Measurements from ENCODE around the gene PTPN14. TPM values are rescaled to one million over a fixed set of nuclear protein-coding genes. Genes with fewer than 3 reads are reported as not detected.

The PTPN14 gene
- total RNA-seq, 1 donor from 2014 or later, result 71.4 TPM

DNA sequence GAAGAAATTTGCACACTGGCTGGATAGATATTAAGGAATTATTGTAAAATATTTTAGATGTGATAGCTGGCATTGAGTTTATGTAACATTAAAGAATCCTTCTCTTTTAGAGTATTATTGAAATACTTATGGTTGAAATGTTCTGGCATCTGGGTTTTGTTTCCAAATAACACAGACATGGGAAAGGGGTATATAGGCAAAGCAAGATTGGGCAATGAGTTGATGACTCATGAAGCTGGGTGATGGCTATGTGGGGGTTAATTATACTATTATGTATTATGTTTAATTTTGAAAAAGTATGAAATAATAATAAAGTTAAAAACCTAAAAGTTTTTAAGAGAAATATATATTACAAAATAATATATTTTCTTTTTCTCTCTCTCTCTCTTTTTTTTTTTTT, 12.5 kb upstream of the PTPN14 start:
- H3K4me3 Mint-ChIP-seq (ENCODE audit: low read depth), result no peak overlapping the region
- no peaks in the 10 kb centered on the region for H3K36me3 Mint-ChIP-seq (ENCODE audit: low read depth)
- H3K4me1 Mint-ChIP-seq (ENCODE audit: low read depth), result peaks cover 15% of the 10 kb centered on the region
- DNase-seq (ENCODE audit: low spot score), result no peak
- H3K27me3 Mint-ChIP-seq (ENCODE audit: low read depth), result peaks cover 5% of the 10 kb centered on the region
- no peak overlapping the region for H3K27ac Mint-ChIP-seq
- no peaks in the 10 kb centered on the region for H3K9me3 Mint-ChIP-seq
- intact Hi-C loops (cut with micrococcal nuclease), result no loop called here

DNA sequence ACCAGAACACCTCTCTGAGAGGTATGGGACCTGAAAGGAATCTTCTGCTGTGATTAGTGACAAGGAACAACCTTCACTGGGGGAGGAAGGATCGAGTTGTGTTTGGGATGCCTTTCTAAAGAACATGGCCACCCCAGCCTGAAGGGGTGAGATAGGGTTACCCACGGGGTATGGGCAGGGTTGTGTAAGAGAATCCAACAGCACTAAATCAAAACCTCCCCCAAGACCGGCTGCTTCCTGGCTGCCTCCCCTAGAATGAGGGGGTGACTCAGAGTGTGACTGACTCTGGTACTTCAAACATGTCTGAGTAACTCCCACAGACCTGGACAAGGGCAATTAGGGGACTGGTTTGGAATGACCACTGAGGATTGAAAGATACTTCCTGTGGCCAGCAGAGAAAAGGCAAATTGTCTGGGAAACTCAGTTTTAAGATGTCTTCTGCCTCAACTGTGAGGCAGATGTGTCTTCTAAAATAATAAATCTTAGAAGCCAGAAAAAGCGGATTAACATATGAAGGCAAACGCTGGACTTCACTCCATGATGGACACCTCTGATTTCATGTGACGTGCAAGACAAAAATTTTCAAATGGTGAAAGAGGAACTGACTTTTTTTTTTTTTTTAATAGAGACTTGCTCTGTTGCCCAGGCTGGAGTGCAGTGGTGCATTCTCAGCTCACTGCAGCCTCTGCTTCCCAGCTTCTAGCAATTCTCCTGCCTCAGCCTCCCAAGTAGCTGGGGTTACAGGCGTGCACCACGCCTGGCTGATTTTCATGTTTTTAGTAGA, 6.7 kb upstream of the PTPN14 start:
- peaks cover 8% of the 10 kb centered on the region for H3K27me3 Mint-ChIP-seq (ENCODE audit: low read depth)
- no peak overlapping the region for H3K4me3 Mint-ChIP-seq (ENCODE audit: low read depth)
- H3K9me3 Mint-ChIP-seq, result no peaks in the 10 kb centered on the region
- H3K27ac Mint-ChIP-seq, result no peak overlapping the region
- no peak for DNase-seq (ENCODE audit: low spot score)
- H3K4me1 Mint-ChIP-seq (ENCODE audit: low read depth), result peaks cover 13% of the 10 kb centered on the region
- intact Hi-C loops (cut with micrococcal nuclease), result no loop called here
- no peaks in the 10 kb centered on the region for H3K36me3 Mint-ChIP-seq (ENCODE audit: low read depth)

DNA sequence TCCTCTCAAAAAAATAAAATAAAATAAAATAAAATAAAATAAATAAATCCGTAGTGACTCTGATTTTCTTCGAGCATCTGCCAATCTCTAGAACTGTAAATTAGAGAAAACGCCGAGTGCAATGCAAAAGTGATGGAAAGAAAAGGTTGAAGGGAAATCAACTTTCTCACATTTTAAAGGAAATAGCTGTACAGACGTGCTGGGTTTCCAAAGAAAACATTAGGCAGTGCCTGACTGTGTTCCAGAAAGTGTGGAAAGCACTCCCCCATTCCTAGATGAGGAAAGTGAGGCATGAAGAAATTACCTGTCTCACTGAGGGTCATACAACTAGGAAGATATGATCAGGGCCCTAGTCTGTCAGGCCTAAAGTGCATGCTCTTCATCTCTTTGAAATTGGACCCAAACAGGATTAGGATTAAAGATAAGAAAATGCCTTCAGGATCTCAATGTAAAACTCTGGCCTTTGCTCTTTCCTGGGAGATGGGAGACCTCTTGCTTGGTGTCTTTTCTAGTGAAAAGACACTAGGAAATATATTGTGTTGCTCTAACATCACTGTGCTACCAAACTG, 1.8 kb upstream of the PTPN14 start:
- intact Hi-C loops (cut with micrococcal nuclease), result loop anchor here (5.0 kb wide), 1 partner anchor 46 kb away; no protein-coding TSS in a partner anchor
- H3K4me1 Mint-ChIP-seq (ENCODE audit: low read depth), result peaks cover 37% of the 10 kb centered on the region
- peak overlapping the region; percentile 56 for H3K4me3 Mint-ChIP-seq (ENCODE audit: low read depth)

DNA sequence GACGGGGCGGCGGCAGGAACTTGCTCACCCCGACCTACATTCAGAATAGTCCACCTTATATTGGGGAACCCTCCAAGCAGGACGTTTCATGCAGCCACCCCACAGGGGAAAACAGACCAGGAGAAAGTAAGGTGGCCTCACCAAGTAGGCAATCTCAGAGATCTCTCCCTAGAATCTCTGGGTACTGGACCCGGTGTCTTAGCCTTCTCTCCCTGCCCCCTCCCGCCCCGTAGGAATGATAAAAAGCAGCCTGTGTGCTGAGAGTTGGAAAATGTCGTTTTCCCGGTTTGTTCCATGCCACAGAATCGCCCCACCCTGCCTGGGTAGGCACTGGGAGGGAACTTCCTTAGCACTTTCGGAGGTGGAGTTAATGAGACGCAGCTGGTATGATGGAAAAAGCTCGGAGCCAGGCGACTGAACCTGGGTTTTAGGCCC, 789 bp upstream of the PTPN14 start:
- H3K4me1 Mint-ChIP-seq (ENCODE audit: low read depth), result peaks cover 41% of the 10 kb centered on the region
- intact Hi-C loops (cut with micrococcal nuclease), result loop anchor here (5.0 kb wide), 1 partner anchor 45 kb away; no protein-coding TSS in a partner anchor
- H3K9me3 Mint-ChIP-seq, result no peaks in the 10 kb centered on the region
- no peak for DNase-seq (ENCODE audit: low spot score)
- peak overlapping the region; percentile 84 for H3K27ac Mint-ChIP-seq
- peaks cover 4% of the 10 kb centered on the region for H3K27me3 Mint-ChIP-seq (ENCODE audit: low read depth)
- peak overlapping the region; percentile 88 for H3K4me3 Mint-ChIP-seq (ENCODE audit: low read depth)
- peaks cover 14% of the 10 kb centered on the region for H3K36me3 Mint-ChIP-seq (ENCODE audit: low read depth)

More for the DNA sequence above, 1.8 kb upstream of the PTPN14 start:
- Mint-ChIP-seq H3K27ac (no peak overlapping the region), H3K27me3 (ENCODE audit: low read depth) (peaks cover 4% of the 10 kb centered on the region), H3K9me3 (no peaks in the 10 kb centered on the region), H3K36me3 (ENCODE audit: low read depth) (peaks cover 6% of the 10 kb centered on the region)
- no peak for DNase-seq (ENCODE audit: low spot score)

DNA sequence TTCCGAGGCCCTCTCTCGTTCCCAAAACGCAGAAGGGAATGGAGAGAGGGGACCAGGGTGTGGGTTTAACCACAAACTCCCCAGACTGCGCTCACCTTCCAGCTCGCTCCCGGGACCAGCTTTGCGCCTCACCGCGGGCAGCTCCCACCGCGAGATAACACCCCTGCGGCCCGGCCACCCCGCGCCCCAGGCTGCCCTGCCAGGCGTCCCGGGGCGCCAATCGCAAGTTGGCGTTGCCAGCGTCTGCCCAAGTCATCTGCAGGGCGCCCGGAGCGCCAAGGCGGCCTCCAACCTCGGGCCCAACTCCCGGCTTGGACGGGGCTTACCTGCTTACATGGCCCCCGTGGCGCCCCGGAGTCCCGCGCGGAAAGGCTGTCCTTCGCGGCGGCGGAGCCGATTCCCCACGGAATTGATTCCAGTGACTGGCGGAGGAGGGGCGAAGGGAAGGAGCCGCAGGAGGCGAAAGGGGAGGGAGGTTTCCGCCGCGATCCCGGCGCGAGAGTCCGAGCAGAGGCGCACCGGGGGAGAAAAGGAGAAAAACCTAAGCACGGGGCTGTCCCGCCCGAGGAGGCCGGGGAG, 456 bp downstream of the PTPN14 start:
- H3K4me3 Mint-ChIP-seq (ENCODE audit: low read depth), result peak overlapping the region; percentile 93
- H3K27ac Mint-ChIP-seq, result peak overlapping the region; percentile 87
- DNase-seq (ENCODE audit: low spot score), result peak; percentile 17
- H3K27me3 Mint-ChIP-seq (ENCODE audit: low read depth), result peaks cover 1% of the 10 kb centered on the region
- H3K36me3 Mint-ChIP-seq (ENCODE audit: low read depth), result peaks cover 21% of the 10 kb centered on the region
- H3K4me1 Mint-ChIP-seq (ENCODE audit: low read depth), result peaks cover 48% of the 10 kb centered on the region
- H3K9me3 Mint-ChIP-seq, result no peaks in the 10 kb centered on the region
- intact Hi-C loops (cut with micrococcal nuclease), result loop anchor here (2.0 to 5.0 kb wide), 4 partner anchors 34 to 104 kb away; partner anchors contain the start of gene CENPF

DNA sequence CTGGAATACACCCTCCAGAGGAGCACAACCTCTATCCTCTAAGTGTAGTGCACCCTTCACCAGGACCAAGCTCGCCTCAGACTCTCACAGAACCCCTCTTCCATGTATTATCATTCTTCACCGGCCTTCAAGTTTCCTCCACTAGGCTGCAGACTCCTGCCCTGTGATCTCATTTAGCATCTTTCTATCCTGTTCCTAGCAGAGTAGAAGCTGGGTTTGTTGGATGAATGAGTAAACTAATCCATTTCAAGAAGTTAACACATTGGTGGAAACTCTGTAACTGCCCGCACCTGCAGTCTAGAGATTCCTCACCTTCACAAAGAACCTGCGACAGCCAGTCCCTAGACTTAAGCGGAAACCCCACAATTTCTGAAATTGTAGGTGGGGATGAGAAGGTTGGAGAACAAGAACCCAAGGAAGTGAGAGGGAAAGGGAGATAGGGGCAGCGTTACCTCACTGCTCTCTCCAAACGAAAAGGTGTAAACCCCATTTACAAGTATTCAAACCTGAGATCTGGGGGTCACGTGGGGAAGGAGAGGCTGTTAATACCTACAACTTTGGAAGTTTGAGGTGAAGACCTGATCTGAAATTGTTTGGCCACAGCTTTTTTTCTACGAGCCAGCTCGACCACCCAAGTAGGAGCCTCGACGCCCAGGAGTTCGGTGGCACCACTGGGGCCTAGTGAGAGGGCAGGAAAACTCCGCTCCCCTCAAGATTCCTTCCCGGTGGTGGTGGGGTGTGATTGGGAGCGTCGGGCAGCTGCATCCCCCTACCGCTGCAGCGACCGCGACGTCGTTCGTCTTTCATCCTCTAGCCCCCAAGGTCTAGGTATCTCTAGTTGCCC, 1.2 kb downstream of the PTPN14 start:
- H3K4me1 Mint-ChIP-seq (ENCODE audit: low read depth), result peaks cover 52% of the 10 kb centered on the region
- intact Hi-C loops (cut with micrococcal nuclease), result loop anchor here (2.0 to 5.0 kb wide), 4 partner anchors 35 to 103 kb away; partner anchors contain the start of gene CENPF
- peak overlapping the region; percentile 58 for H3K27ac Mint-ChIP-seq
- H3K36me3 Mint-ChIP-seq (ENCODE audit: low read depth), result peaks cover 25% of the 10 kb centered on the region
- H3K9me3 Mint-ChIP-seq, result no peaks in the 10 kb centered on the region
- peaks cover 1% of the 10 kb centered on the region for H3K27me3 Mint-ChIP-seq (ENCODE audit: low read depth)
- DNase-seq (ENCODE audit: low spot score), result no peak
- H3K4me3 Mint-ChIP-seq (ENCODE audit: low read depth), result peak overlapping the region; percentile 93

DNA sequence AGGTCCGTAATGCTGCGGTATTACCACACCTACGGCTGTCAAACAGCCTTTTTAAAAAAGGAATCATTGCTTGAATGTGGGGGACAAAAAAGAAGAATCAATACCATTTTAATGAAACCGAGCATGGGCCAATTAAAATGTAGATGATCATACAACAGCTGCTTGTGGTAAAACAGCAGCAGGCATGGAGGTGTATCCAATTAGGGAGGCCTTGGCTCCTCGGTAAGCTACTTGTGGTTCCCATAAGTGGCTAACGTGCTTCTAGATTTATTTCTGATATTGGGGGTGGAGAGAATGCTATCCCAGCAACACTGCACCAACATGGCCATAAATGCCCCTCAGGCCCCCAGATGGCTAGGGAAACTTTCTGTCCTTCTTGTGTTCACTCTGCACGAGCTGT, 1.8 kb downstream of the PTPN14 start:
- Mint-ChIP-seq H3K4me3 (ENCODE audit: low read depth) (peak overlapping the region; percentile 93), H3K27ac (peak overlapping the region; percentile 58), H3K9me3 (no peaks in the 10 kb centered on the region), H3K27me3 (ENCODE audit: low read depth) (peaks cover 1% of the 10 kb centered on the region), H3K36me3 (ENCODE audit: low read depth) (peaks cover 30% of the 10 kb centered on the region), H3K4me1 (ENCODE audit: low read depth) (peaks cover 53% of the 10 kb centered on the region)
- no peak for DNase-seq (ENCODE audit: low spot score)
- intact Hi-C loops (cut with micrococcal nuclease), result loop anchor here (2.0 to 5.0 kb wide), 4 partner anchors 35 to 103 kb away; partner anchors contain the start of gene CENPF

DNA sequence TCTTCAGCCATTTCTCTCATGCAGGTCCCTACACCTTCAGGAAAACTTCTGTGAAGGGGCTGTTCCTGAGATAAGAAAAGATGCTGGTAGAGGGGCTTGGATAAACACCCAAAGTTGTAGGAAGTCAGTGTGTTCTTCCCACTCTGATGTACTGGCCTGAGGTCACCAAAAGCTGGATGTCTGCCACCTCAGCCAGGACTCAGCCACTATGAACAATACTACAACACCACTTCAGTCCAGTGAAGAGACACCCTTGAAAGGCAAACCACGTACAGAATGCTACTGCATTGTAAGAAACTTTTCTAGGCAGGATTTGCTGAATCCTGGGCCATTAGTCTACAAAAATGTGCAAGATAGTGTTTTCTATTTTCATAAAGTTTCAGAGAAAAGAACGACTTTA, 2.4 kb downstream of the PTPN14 start:
- Mint-ChIP-seq H3K9me3 (no peaks in the 10 kb centered on the region), H3K4me1 (ENCODE audit: low read depth) (peaks cover 57% of the 10 kb centered on the region), H3K36me3 (ENCODE audit: low read depth) (peaks cover 32% of the 10 kb centered on the region), H3K4me3 (ENCODE audit: low read depth) (peak overlapping the region; percentile 93), H3K27me3 (ENCODE audit: low read depth) (peaks cover 1% of the 10 kb centered on the region), H3K27ac (no peak overlapping the region)
- intact Hi-C loops (cut with micrococcal nuclease), result no loop called here
- DNase-seq (ENCODE audit: low spot score), result no peak

DNA sequence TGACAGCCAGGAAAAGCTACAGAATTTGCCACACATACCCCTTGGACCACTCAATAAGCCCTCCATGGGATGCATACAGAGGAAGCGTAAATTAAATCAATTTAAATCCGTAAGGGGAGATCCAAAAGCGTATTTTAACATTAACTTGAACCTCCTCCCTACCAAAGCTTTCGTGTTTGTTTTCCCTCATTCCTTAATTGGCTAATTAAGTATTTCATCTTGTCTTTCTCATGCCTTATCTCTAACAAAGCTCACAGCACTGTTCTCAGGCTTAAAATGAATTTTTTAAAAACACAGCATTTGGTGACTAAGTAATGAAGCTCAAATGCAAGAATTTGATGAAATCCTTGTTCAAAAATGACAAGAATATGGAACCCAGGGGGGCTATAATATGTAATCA, 3.1 kb downstream of the PTPN14 start:
- Mint-ChIP-seq H3K4me3 (ENCODE audit: low read depth) (peak overlapping the region; percentile 27), H3K4me1 (ENCODE audit: low read depth) (peaks cover 56% of the 10 kb centered on the region), H3K9me3 (no peaks in the 10 kb centered on the region), H3K27me3 (ENCODE audit: low read depth) (peaks cover 1% of the 10 kb centered on the region), H3K36me3 (ENCODE audit: low read depth) (peaks cover 34% of the 10 kb centered on the region), H3K27ac (no peak overlapping the region)
- DNase-seq (ENCODE audit: low spot score), result no peak
- intact Hi-C loops (cut with micrococcal nuclease), result no loop called here

DNA sequence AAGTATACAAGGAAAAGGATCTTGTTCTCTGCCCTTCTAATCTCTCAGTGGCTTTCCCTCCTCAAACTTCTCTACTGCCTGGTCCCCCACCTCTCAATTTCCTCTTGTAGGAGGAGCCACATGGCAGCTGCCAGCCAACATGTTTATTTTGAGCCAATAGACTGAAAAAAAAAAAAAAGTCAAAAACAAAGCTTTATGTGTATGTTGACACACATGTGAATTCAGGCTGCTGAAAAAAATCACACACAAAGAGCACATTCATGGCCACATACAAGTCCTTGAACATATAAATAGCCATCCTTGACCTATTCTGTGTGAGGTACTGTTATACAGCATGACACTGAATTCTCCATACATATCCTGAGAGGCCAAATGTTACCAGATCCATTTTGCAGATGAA, 3.7 kb downstream of the PTPN14 start:
- H3K4me3 Mint-ChIP-seq (ENCODE audit: low read depth), result peak overlapping the region; percentile 27
- intact Hi-C loops (cut with micrococcal nuclease), result loop anchor here (2.0 kb wide), 1 partner anchor 19 kb away; no protein-coding TSS in a partner anchor
- no peak for DNase-seq (ENCODE audit: low spot score)
- peaks cover 35% of the 10 kb centered on the region for H3K36me3 Mint-ChIP-seq (ENCODE audit: low read depth)
- H3K27me3 Mint-ChIP-seq (ENCODE audit: low read depth), result peaks cover 1% of the 10 kb centered on the region
- H3K9me3 Mint-ChIP-seq, result no peaks in the 10 kb centered on the region
- H3K27ac Mint-ChIP-seq, result no peak overlapping the region
- H3K4me1 Mint-ChIP-seq (ENCODE audit: low read depth), result peaks cover 53% of the 10 kb centered on the region

DNA sequence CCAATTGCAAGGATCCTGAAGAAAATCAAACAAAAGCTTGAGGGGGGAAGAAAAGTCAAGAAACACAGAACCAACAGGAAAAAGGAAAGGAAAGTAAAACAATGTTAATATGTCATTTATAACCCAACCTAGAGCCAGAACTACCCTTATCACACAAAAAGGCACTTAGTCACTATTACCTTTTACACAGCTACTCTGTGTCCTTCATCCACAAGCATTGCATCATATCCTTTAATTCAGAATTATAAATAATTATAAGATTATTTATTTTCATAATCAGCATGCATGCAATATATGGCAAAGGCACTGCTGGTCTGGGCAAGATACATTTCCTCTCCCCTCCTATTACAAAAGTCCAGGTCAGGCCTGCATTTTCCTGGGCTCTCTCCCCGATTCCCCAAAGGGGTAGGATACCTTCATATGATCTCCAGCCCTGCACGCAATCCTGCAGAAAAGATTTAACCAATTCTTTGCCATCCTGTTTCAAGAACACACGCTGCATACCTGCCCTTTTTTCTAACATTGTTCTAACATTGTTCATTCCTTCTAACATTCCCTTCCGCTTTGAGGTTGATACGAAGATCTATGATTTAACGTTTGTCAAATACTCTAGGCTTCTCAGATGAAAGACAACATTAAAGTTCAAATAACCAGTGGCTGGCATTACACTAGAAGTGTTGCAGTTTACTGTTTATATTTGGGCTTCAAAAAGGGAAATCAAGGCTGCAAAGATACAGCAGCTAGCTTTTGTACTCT, 4.3 kb downstream of the PTPN14 start:
- no peaks in the 10 kb centered on the region for H3K27me3 Mint-ChIP-seq (ENCODE audit: low read depth)

More for the DNA sequence above, 4.3 kb downstream of the PTPN14 start:
- peaks cover 42% of the 10 kb centered on the region for H3K36me3 Mint-ChIP-seq (ENCODE audit: low read depth)
- DNase-seq (ENCODE audit: low spot score), result no peak
- H3K9me3 Mint-ChIP-seq, result no peaks in the 10 kb centered on the region
- no peak overlapping the region for H3K27ac Mint-ChIP-seq
- H3K4me3 Mint-ChIP-seq (ENCODE audit: low read depth), result no peak overlapping the region
- peaks cover 53% of the 10 kb centered on the region for H3K4me1 Mint-ChIP-seq (ENCODE audit: low read depth)
- intact Hi-C loops (cut with micrococcal nuclease), result loop anchor here (2.0 kb wide), 1 partner anchor 18 kb away; no protein-coding TSS in a partner anchor

All from activated T-helper 2 cell treated with anti-CD3 and anti-CD28 coated beads, Interferon-gamma antibody, Interleukin-2, Interleukin-4, amounts not matched to agents 10 μg/mL and 5 μg/mL and 100 μg/mL, durations not matched to agents 14 hours and 24 hours and 36 hours (primary cell).